Pancreas (tissue), 10 donors: Measurements from ENCODE around the gene ANO4. TPM values are rescaled to one million over a fixed set of nuclear protein-coding genes. Genes with fewer than 3 reads are reported as not detected.

ENCODE experiments used
- ATAC-seq, 4 donors: fragments of 200-7000 bp; cut with Tn5 transposase; one replicate each; pipeline versions ENCODE4 v1.8.0 to v1.9.1; 2020; ENCODE audit warnings: mild to moderate bottlenecking in 4 of 4, moderate library complexity in 4 of 4
- DNase-seq, 6 donors: peaks; one replicate each; pipeline ENCODE4 v3.0.0-alpha.2; 2020
- FAIRE-seq: peaks from 2 replicates; lab custom pipeline; 2012; peaks lifted over from hg19 to GRCh38; lab: Jason Lieb, UNC
- H3K27ac ChIP-seq, 4 donors: fragments of 200-600 bp; sonication (generic); 1 replicate in 3 of 4; 2 replicates in 1 of 4; pipeline versions ENCODE4 v1.5.0 to v1.8.0; 2020
- H3K27me3 ChIP-seq, 4 donors: fragments of 200-600 bp; one replicate each; pipeline ENCODE4 v1.8.0; 2021
- H3K36me3 ChIP-seq, 3 donors: fragments of 200-600 bp; sonication (generic) in 1 of 3; one replicate each; pipeline versions ENCODE4 v1.5.0 to v1.8.0; 2020 to 2021
- H3K4me1 ChIP-seq, 3 donors: fragments of 200-600 bp; one replicate each; pipeline ENCODE4 v1.8.0; 2021
- H3K4me3 ChIP-seq, 4 donors: fragments of 200-600 bp; sonication (generic) in 2 of 4; one replicate each; pipeline versions ENCODE4 v1.5.0 to v1.8.0; 2020 to 2021
- H3K9me3 ChIP-seq, 4 donors: fragments of 200-600 bp; one replicate each; pipeline ENCODE4 v1.8.0; 2021
- WGBS, 2 donors: extraction: QIAGEN DNeasy Blood & Tissue Kit; methylation state at CpG; one replicate each; pipeline ENCODE4 v1.1.7; 2013; 5-methylcytosine and 5-hydroxymethylcytosine counted together
- intact Hi-C, 3 donors: fragments of 100-400 bp; cut with DNase I; formaldehyde crosslinking; loops; one replicate each; pipeline versions ENCODE4 v1.11.1 to v1.14.2; 2022
- polyA plus RNA-seq, 2 donors: library from polyadenylated mRNA; stranded (reverse); fragments of 200-250 nt; gene quantifications; one replicate each; pipeline ENCODE4 v1.2.3, GENCODE V29; 2013
- total RNA-seq, 6 donors: library from RNA; stranded (reverse); fragmentation: NEBNext Ultra II Directional in 4 of 6; extraction: Animal tissue kit (Norgen Biotek cat#: 25700) in 4 of 6; gene quantifications; one replicate each; pipeline versions ENCODE4 v1.2.1 to v1.2.4, GENCODE V29; 2021 to 2023
- TF ChIP-seq, protein P1 (sequence below), 4 donors: fragments of 200-600 bp; sonication (generic) in 3 of 4; IDR thresholded peaks; one replicate each; pipeline versions ENCODE4 v1.5.0 to v1.8.0; 2021; ENCODE audit warnings: antibody characterized with exemption in 4 of 4
- donor health status: healthy with polysubstance abuse.
- donor health status: DM: no; HTN: no; CAD: no; lungs with moderate emphysema.
- donor health status: DM: no; HTN: no; CAD: no.
- donor health status: control.
- donor health status: control.
- donor health status: Bipolar disorder and iron deficiency.
- donor health status: DM: yes; HTN: yes; CAD: no.
- donor health status: DM: no; HTN: no; CAD: no.
- donor health status: DM: no; HTN: no; CAD: no.
- donor health status: DM: yes; HTN: yes; CAD: no.

The ANO4 gene
- total and polyA plus RNA-seq, 8 donors = 0.14 to 2.1 (median 0.28) TPM; not detected in 1

GRCh38 chr12:100953217-100953616, 158.6 kb downstream of the ANO4 start:
- intact Hi-C loops = no loop called here

GRCh38 chr12:100953677-100954076, 159.1 kb downstream of the ANO4 start:
- intact Hi-C loops = no loop called here
- ATAC-seq = no peak
- no peak overlapping the region for H3K27ac ChIP-seq
- WGBS, 2 donors = 72 to 84% methylated on average over 2 of the region's 2 CpGs
- no peaks in the 10 kb centered on the region for H3K27me3 ChIP-seq
- H3K4me1 ChIP-seq = no peaks in the 10 kb centered on the region
- H3K36me3 ChIP-seq = no peaks in the 10 kb centered on the region
- TF ChIP-seq, protein P1, sequence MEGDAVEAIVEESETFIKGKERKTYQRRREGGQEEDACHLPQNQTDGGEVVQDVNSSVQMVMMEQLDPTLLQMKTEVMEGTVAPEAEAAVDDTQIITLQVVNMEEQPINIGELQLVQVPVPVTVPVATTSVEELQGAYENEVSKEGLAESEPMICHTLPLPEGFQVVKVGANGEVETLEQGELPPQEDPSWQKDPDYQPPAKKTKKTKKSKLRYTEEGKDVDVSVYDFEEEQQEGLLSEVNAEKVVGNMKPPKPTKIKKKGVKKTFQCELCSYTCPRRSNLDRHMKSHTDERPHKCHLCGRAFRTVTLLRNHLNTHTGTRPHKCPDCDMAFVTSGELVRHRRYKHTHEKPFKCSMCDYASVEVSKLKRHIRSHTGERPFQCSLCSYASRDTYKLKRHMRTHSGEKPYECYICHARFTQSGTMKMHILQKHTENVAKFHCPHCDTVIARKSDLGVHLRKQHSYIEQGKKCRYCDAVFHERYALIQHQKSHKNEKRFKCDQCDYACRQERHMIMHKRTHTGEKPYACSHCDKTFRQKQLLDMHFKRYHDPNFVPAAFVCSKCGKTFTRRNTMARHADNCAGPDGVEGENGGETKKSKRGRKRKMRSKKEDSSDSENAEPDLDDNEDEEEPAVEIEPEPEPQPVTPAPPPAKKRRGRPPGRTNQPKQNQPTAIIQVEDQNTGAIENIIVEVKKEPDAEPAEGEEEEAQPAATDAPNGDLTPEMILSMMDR (IDR thresholded peaks at IDR 0.05) = no peak
- H3K4me3 ChIP-seq = no peak overlapping the region
- no peaks in the 10 kb centered on the region for H3K9me3 ChIP-seq
- no peak for DNase-seq
- no peak for FAIRE-seq

More at GRCh38 chr12:100953217-100953616, 158.6 kb downstream of the ANO4 start:
- TF ChIP-seq, protein P1 (IDR thresholded peaks at IDR 0.05) = no peak
- DNase-seq (no peak), FAIRE-seq (no peak), ATAC-seq (no peak)
- Histone ChIP-seq H3K27ac (no peak overlapping the region), H3K4me3 (no peak overlapping the region), H3K27me3 (no peaks in the 10 kb centered on the region), H3K4me1 (no peaks in the 10 kb centered on the region), H3K9me3 (no peaks in the 10 kb centered on the region), H3K36me3 (no peaks in the 10 kb centered on the region)

- no peak for FAIRE-seq
- ATAC-seq = no peak
- WGBS, 2 donors = 85 to 90% methylated on average over 3 of the region's 3 CpGs
- DNase-seq = no peak
- Histone ChIP-seq H3K4me3 (no peak overlapping the region), H3K36me3 (no peaks in the 10 kb centered on the region), H3K27ac (no peak overlapping the region), H3K4me1 (no peaks in the 10 kb centered on the region), H3K27me3 (no peaks in the 10 kb centered on the region), H3K9me3 (no peaks in the 10 kb centered on the region)
- TF ChIP-seq, protein P1 (IDR thresholded peaks at IDR 0.05) = no peak
- intact Hi-C loops = no loop called here
These were observed 159.5 kb downstream of the ANO4 start for GRCh38 chr12:100954118-100954517.

DNA sequence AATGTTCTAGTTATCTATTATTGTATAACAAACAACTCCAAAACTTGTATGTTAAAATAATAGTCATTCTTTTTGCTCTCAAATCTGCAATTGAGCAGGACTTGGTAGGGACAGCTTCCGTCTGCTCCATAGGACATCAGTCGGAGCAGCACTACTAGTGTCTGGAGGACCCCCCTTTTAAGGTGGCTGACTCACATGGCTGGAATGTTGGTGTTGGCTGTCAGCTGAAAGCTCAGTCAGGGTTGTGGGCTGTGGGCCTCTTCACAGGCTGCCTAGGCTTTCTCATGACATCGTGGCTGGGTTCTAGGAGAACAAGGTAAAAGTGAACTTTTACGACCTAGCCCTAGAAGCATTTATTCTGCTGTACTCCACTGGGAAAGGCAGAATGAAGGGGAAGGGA, 160.6 kb downstream of the ANO4 start:
- DNase-seq = no peak
- no peak overlapping the region for H3K4me3 ChIP-seq
- no peak overlapping the region for H3K27ac ChIP-seq
- peak in 1 of 4 donors; percentile 36 for ATAC-seq
- H3K9me3 ChIP-seq = no peaks in the 10 kb centered on the region
- H3K36me3 ChIP-seq = no peaks in the 10 kb centered on the region
- H3K27me3 ChIP-seq = no peaks in the 10 kb centered on the region
- WGBS, 2 donors = 68 to 69% methylated on average over 4 of the region's 4 CpGs
- H3K4me1 ChIP-seq = no peaks in the 10 kb centered on the region
- intact Hi-C loops = no loop called here
- FAIRE-seq = no peak
- TF ChIP-seq, protein P1 (IDR thresholded peaks at IDR 0.05) = no peak

GRCh38 chr12:100956311-100956852, 161.8 kb downstream of the ANO4 start:
- no peak for DNase-seq
- no peak for FAIRE-seq
- H3K27ac ChIP-seq = no peak overlapping the region
- TF ChIP-seq, protein P1 (IDR thresholded peaks at IDR 0.05) = no peak
- H3K4me3 ChIP-seq = no peak overlapping the region
- no peaks in the 10 kb centered on the region for H3K4me1 ChIP-seq
- no peaks in the 10 kb centered on the region for H3K36me3 ChIP-seq
- no peak for ATAC-seq
- WGBS, 2 donors = 79 to 86% methylated on average over 5 of the region's 5 CpGs
- no peaks in the 10 kb centered on the region for H3K9me3 ChIP-seq
- intact Hi-C loops = no loop called here
- no peaks in the 10 kb centered on the region for H3K27me3 ChIP-seq
